ENCODE results near the gene STON1. TPM values are rescaled to one million over a fixed set of nuclear protein-coding genes. Genes with fewer than 3 reads are reported as not detected.

STON1 gene
- polyA plus RNA-seq, 2 of the 4 experiments (the other 2 are of a cell fraction), result 0.88 to 1.0 TPM

DNA sequence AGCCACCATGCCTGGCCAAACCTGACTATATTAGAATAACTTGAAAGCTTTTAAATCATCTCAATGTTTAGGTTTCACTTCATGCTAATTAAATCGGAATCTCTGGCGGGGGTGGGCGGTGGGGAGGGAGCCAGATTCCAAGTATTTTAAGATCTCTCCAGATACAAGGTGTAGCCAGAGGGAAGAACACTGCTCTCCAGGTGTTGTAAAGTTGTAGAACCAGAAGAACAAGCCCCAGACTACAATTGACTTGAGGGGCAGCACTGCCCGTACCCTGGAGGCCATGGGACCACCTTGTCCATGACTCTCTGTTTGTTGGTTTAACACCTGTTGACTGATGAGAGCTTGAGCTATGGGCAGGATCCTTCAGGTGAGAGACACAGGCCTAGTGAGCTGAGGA, 54.6 kb downstream of the STON1 start:
- POLR2A ChIA-PET, result no interaction called here
- 92% methylated on average over 4 of the region's 4 CpGs for WGBS (ENCODE audit: missing lambda C conversion rate)
- H3K4me1 ChIP-seq, result no peaks in the 10 kb centered on the region
- TF ChIP-seq KDM1A (IDR thresholded peaks at IDR 0.05; ENCODE audit: low read depth) (no peak), GATA3 (IDR thresholded peaks at IDR 0.05; ENCODE audit: borderline replicate concordance) (no peak), HEYL (CRISPR knock-in tag; IDR thresholded peaks at IDR 0.05) (no peak), ATOH8 (CRISPR knock-in tag; IDR thresholded peaks at IDR 0.05; ENCODE audit: low read depth) (no peak), KDM5A (IDR thresholded peaks at IDR 0.05) (no peak), EHF (CRISPR knock-in tag; IDR thresholded peaks at IDR 0.05) (no peak), ZNF302 (CRISPR knock-in tag; IDR thresholded peaks at IDR 0.05) (no peak), BHLHE40 (IDR thresholded peaks at IDR 0.05; ENCODE audit: low read depth, low read length) (no peak), EHMT2 (IDR thresholded peaks at IDR 0.05; ENCODE audit: low read depth) (no peak), CBX8 (IDR thresholded peaks at IDR 0.05) (no peak), TFCP2L1 (CRISPR knock-in tag; IDR thresholded peaks at IDR 0.05) (no peak), ZFP36 (IDR thresholded peaks at IDR 0.05; ENCODE audit: borderline replicate concordance, partially characterized antibody) (no peak), HES2 (IDR thresholded peaks at IDR 0.05) (no peak), REST (IDR thresholded peaks at IDR 0.05) (no peak), MAFK (IDR thresholded peaks at IDR 0.05; ENCODE audit: partially characterized antibody) (no peak), MAZ (IDR thresholded peaks at IDR 0.05; ENCODE audit: borderline replicate concordance, low read depth, low read length) (no peak)
- TF ChIP-seq, protein P1, sequence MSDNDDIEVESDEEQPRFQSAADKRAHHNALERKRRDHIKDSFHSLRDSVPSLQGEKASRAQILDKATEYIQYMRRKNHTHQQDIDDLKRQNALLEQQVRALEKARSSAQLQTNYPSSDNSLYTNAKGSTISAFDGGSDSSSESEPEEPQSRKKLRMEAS (IDR thresholded peaks at IDR 0.05), result no peak
- TF ChIP-seq, protein P2, sequence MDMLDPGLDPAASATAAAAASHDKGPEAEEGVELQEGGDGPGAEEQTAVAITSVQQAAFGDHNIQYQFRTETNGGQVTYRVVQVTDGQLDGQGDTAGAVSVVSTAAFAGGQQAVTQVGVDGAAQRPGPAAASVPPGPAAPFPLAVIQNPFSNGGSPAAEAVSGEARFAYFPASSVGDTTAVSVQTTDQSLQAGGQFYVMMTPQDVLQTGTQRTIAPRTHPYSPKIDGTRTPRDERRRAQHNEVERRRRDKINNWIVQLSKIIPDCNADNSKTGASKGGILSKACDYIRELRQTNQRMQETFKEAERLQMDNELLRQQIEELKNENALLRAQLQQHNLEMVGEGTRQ (IDR thresholded peaks at IDR 0.05), result no peak
- TF ChIP-seq, protein P3, sequence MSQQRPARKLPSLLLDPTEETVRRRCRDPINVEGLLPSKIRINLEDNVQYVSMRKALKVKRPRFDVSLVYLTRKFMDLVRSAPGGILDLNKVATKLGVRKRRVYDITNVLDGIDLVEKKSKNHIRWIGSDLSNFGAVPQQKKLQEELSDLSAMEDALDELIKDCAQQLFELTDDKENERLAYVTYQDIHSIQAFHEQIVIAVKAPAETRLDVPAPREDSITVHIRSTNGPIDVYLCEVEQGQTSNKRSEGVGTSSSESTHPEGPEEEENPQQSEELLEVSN (IDR thresholded peaks at IDR 0.05; ENCODE audit: borderline replicate concordance, low read depth), result no peak
- CTCF ChIA-PET, result interaction anchor here (0.8 to 1.0 kb wide), 2 partner anchors 13 to 16 kb away, joined by 3 to 4 read pairs; no protein-coding TSS in a partner anchor
- H3K4me2 ChIP-seq, result no peak overlapping the region
- H3K4me3 ChIP-seq, result no peak overlapping the region
- DNase-seq (ENCODE audit: low read depth in 1 of 2, low spot score in 1 of 2) (no peak), FAIRE-seq (no peak), ATAC-seq (no peak)
- no peak overlapping the region for H3K27ac ChIP-seq
- H3K9me3 ChIP-seq, result no peaks in the 10 kb centered on the region

DNA sequence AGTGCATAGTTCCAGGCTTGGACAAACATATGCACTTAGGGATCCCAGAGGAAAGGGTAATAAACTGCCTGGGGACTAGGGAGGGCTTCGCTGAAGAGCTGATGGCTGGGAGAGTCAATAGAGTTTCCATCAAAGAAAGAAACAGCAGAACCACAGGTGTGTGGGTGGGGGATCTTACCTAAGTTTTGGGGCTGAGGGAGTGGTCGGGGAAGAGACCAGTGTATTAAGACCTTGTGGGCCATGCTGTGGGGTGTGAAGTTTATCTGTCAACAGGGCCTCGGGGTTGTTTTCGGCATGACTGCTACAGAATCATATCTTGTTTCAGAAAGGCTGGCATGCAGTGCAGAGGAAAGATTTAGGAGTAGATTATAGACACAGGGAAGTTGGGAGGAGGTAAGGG, 56.5 kb downstream of the STON1 start:
- ChIA-PET POLR2A (no interaction called here), CTCF (interaction anchor here (3.5 to 3.7 kb wide), 2 partner anchors 13 to 116 kb away, joined by 12 to 15 read pairs; no protein-coding TSS in a partner anchor)
- Histone ChIP-seq H3K4me1 (no peaks in the 10 kb centered on the region), H3K9me3 (no peaks in the 10 kb centered on the region), H3K4me2 (no peak overlapping the region), H3K4me3 (no peak overlapping the region), H3K27ac (no peak overlapping the region)
- no peak for TF ChIP-seq RCOR1 (IDR thresholded peaks at IDR 0.05; ENCODE audit: low read depth, low read length)
- no peak for TF ChIP-seq RNF2 (IDR thresholded peaks at IDR 0.05; ENCODE audit: borderline replicate concordance, low read depth)
- no peak for TF ChIP-seq FOSL2 (IDR thresholded peaks at IDR 0.05)
- no peak for TF ChIP-seq FOSL2 (CRISPR knock-in tag; IDR thresholded peaks at IDR 0.05)
- no peak for TF ChIP-seq ZC3H11A (IDR thresholded peaks at IDR 0.05)
- no peak for TF ChIP-seq HOXB5 (CRISPR knock-in tag; IDR thresholded peaks at IDR 0.05)
- no peak for TF ChIP-seq FOSB (CRISPR knock-in tag; IDR thresholded peaks at IDR 0.05)
- no peak for TF ChIP-seq HEYL (CRISPR knock-in tag; IDR thresholded peaks at IDR 0.05)
- no peak for TF ChIP-seq CEBPB (IDR thresholded peaks at IDR 0.05)
- no peak for TF ChIP-seq EHF (CRISPR knock-in tag; IDR thresholded peaks at IDR 0.05)
- no peak for TF ChIP-seq RFX5 (IDR thresholded peaks at IDR 0.05)
- no peak for TF ChIP-seq EP300 (IDR thresholded peaks at IDR 0.05)
- TF ChIP-seq PBX3 (IDR thresholded peaks at IDR 0.05), result no peak
- TF ChIP-seq MAFK (IDR thresholded peaks at IDR 0.05; ENCODE audit: partially characterized antibody), result no peak
- no peak for TF ChIP-seq NR3C1 (IDR thresholded peaks at IDR 0.05)
- no peak for TF ChIP-seq ZSCAN20 (CRISPR knock-in tag; IDR thresholded peaks at IDR 0.05)
- no peak for TF ChIP-seq CHD2 (IDR thresholded peaks at IDR 0.05; ENCODE audit: low read length, partially characterized antibody)
- TF ChIP-seq HOXA7 (CRISPR knock-in tag; IDR thresholded peaks at IDR 0.05), result no peak
- TF ChIP-seq ZFP36 (IDR thresholded peaks at IDR 0.05; ENCODE audit: borderline replicate concordance, partially characterized antibody), result no peak
- 11% methylated on average over 4 of the region's 4 CpGs for WGBS (ENCODE audit: missing lambda C conversion rate)
- DNase-seq (ENCODE audit: low read depth in 1 of 2, low spot score in 1 of 2) (no peak), FAIRE-seq (no peak), ATAC-seq (no peak)
